GM06990 (cell line): ENCODE results near the gene FOXN1.

Source experiments
- DNase-seq: peaks from one replicate; pipeline ENCODE4 v3.0.0-alpha.2; 2011; ENCODE audit not compliant: insufficient read length; ENCODE audit errors: extremely low read depth
- H3K27me3 ChIP-seq: replicated peaks from 2 replicates; pipeline ENCODE4 v1.6.0; 2011; ENCODE audit warnings: low read length; ENCODE audit not compliant: control insufficient read depth, insufficient read depth
- H3K36me3 ChIP-seq: 2 replicates; pipeline ENCODE4 v1.5.1; 2011; ENCODE audit warnings: low read length; ENCODE audit not compliant: control insufficient read depth, insufficient read depth
- H3K4me3 ChIP-seq: replicated peaks from 2 replicates; pipeline ENCODE4 v1.5.1; 2011; ENCODE audit warnings: low read depth, mild to moderate bottlenecking, control low read depth, low read length
- CTCF ChIP-seq: IDR thresholded peaks from 2 replicates; pipeline ENCODE4 v1.5.1; 2011; ENCODE audit warnings: low read length, control low read depth, mild to moderate bottlenecking, inconsistent platforms; ENCODE audit not compliant: insufficient read depth, poor library complexity, severe bottlenecking

Gene FOXN1

GRCh38 chr17:28533091-28533807 is 27.1 kb downstream of the FOXN1 start:
- Histone ChIP-seq H3K27me3 (no peaks in the 10 kb centered on the region; the same call in 1 of the 2 replicates), H3K36me3 (no peaks in the 10 kb centered on the region), H3K4me3 (no peak overlapping the region)
- TF ChIP-seq CTCF: no peak
- DNase-seq: no peak

- DNase-seq: no peak
- H3K36me3 ChIP-seq: no peaks in the 10 kb centered on the region
- H3K4me3 ChIP-seq: no peak overlapping the region
- TF ChIP-seq CTCF: no peak
- no peaks in the 10 kb centered on the region; the same call in 1 of the 2 replicates for H3K27me3 ChIP-seq
These were observed 28.7 kb downstream of the FOXN1 start for GRCh38 chr17:28534740-28535375.

- H3K36me3 ChIP-seq: no peaks in the 10 kb centered on the region
- H3K4me3 ChIP-seq: no peak overlapping the region
- no peaks in the 10 kb centered on the region; the same call in 1 of the 2 replicates for H3K27me3 ChIP-seq
- no peak for DNase-seq
- TF ChIP-seq CTCF: no peak
These were observed 30.5 kb downstream of the FOXN1 start for GRCh38 chr17:28536532-28537218.

- no peaks in the 10 kb centered on the region; the same call in 1 of the 2 replicates for H3K27me3 ChIP-seq
These were observed 31.1 kb downstream of the FOXN1 start for GRCh38 chr17:28537219-28537610.

GRCh38 chr17:28538296-28538895 is 32.2 kb downstream of the FOXN1 start:
- Histone ChIP-seq H3K4me3 (no peak overlapping the region), H3K27me3 (no peaks in the 10 kb centered on the region), H3K36me3 (no peaks in the 10 kb centered on the region)
- TF ChIP-seq CTCF: no peak
- no peak for DNase-seq

More at GRCh38 chr17:28537219-28537610, 31.1 kb downstream of the FOXN1 start:
- no peak overlapping the region for H3K4me3 ChIP-seq
- no peak for TF ChIP-seq CTCF
- H3K36me3 ChIP-seq: no peaks in the 10 kb centered on the region
- no peak for DNase-seq
